Neutrophil (primary cell): Measurements from ENCODE around the gene PTPN2.

Source experiments
- H3K27ac ChIP-seq: fragments of 200-600 bp; sonication (generic); 2 replicates; pipeline ENCODE4 v1.5.1; 2016; ENCODE audit warnings: mild to moderate bottlenecking, moderate library complexity
- H3K27me3 ChIP-seq: fragments of 200-600 bp; sonication (generic); 2 replicates; pipeline ENCODE4 v1.6.0; 2016; ENCODE audit warnings: mild to moderate bottlenecking
- H3K36me3 ChIP-seq: fragments of 200-600 bp; sonication (generic); 2 replicates; pipeline ENCODE4 v1.5.1; 2017
- H3K4me1 ChIP-seq, 2 experiments: fragments of 200-600 bp in 1 of 2; sonication (generic) in 1 of 2; 1 replicate in 1 of 2; 2 replicates in 1 of 2; pipeline versions ENCODE4 v1.5.1 to v1.6.1; 2013 to 2016; ENCODE audit warnings: low read depth in 1 of 2, low read length in 1 of 2, mild to moderate bottlenecking in 1 of 2, moderate library complexity in 1 of 2; ENCODE audit not compliant: control insufficient read depth in 1 of 2, insufficient read depth in 1 of 2
- H3K4me3 ChIP-seq, 2 experiments: fragments of 200-600 bp in 1 of 2; sonication (generic) in 1 of 2; 1 replicate in 1 of 2; 2 replicates in 1 of 2; pipeline ENCODE4 v1.5.1; 2013 to 2016; ENCODE audit warnings: low read depth in 1 of 2, low read length in 1 of 2, mild to moderate bottlenecking in 1 of 2, moderate library complexity in 1 of 2
- H3K9me3 ChIP-seq: fragments of 200-600 bp; sonication (generic); 2 replicates; pipeline ENCODE4 v1.5.1; 2016
- CTCF ChIP-seq: fragments of 200-600 bp; sonication (generic); IDR thresholded peaks from 2 replicates; pipeline ENCODE4 v1.5.1; 2016; ENCODE audit warnings: antibody characterized with exemption

PTPN2 gene

GRCh38 chr18:12857215-12857905, 26.7 kb downstream of the PTPN2 start:
- H3K4me3 ChIP-seq = no peak overlapping the region
- no peak overlapping the region for H3K27ac ChIP-seq
- no peaks in the 10 kb centered on the region for H3K27me3 ChIP-seq
- H3K4me1 ChIP-seq = no peaks in the 10 kb centered on the region
- no peaks in the 10 kb centered on the region for H3K9me3 ChIP-seq
- TF ChIP-seq CTCF = no peak
- H3K36me3 ChIP-seq = peaks cover 4% of the 10 kb centered on the region

GRCh38 chr18:12855916-12856315, 28.1 kb downstream of the PTPN2 start:
- H3K27me3 ChIP-seq = no peaks in the 10 kb centered on the region
- no peak overlapping the region for H3K27ac ChIP-seq

GRCh38 chr18:12852566-12853315, 31.3 kb downstream of the PTPN2 start:
- no peak for TF ChIP-seq CTCF
- Histone ChIP-seq H3K27me3 (no peaks in the 10 kb centered on the region), H3K4me3 (no peak overlapping the region), H3K9me3 (no peaks in the 10 kb centered on the region), H3K36me3 (peaks cover 4% of the 10 kb centered on the region), H3K4me1 (peaks cover 0 to 4% of the 10 kb centered on the region in 2 experiments), H3K27ac (no peak overlapping the region)

More at GRCh38 chr18:12855916-12856315, 28.1 kb downstream of the PTPN2 start:
- no peaks in the 10 kb centered on the region for H3K9me3 ChIP-seq
- no peak for TF ChIP-seq CTCF
- no peaks in the 10 kb centered on the region for H3K4me1 ChIP-seq
- peaks cover 4% of the 10 kb centered on the region for H3K36me3 ChIP-seq
- no peak overlapping the region for H3K4me3 ChIP-seq

- Histone ChIP-seq H3K36me3 (peaks cover 4% of the 10 kb centered on the region), H3K4me3 (no peak overlapping the region), H3K27me3 (no peaks in the 10 kb centered on the region), H3K9me3 (no peaks in the 10 kb centered on the region), H3K4me1 (peaks cover 0 to 4% of the 10 kb centered on the region in 2 experiments), H3K27ac (no peak overlapping the region)
- TF ChIP-seq CTCF = no peak
Observed at GRCh38 chr18:12851716-12852115, 32.3 kb downstream of the PTPN2 start.

- TF ChIP-seq CTCF = no peak
- H3K4me1 ChIP-seq = peaks cover 0 to 4% of the 10 kb centered on the region in 2 experiments
- H3K4me3 ChIP-seq = no peak overlapping the region
- no peaks in the 10 kb centered on the region for H3K36me3 ChIP-seq
- no peaks in the 10 kb centered on the region for H3K9me3 ChIP-seq
- H3K27ac ChIP-seq = no peak overlapping the region
- no peaks in the 10 kb centered on the region for H3K27me3 ChIP-seq
Observed at GRCh38 chr18:12849548-12849947, 34.5 kb downstream of the PTPN2 start.
